ENCODE measurements around the gene TM4SF18.

DNA sequence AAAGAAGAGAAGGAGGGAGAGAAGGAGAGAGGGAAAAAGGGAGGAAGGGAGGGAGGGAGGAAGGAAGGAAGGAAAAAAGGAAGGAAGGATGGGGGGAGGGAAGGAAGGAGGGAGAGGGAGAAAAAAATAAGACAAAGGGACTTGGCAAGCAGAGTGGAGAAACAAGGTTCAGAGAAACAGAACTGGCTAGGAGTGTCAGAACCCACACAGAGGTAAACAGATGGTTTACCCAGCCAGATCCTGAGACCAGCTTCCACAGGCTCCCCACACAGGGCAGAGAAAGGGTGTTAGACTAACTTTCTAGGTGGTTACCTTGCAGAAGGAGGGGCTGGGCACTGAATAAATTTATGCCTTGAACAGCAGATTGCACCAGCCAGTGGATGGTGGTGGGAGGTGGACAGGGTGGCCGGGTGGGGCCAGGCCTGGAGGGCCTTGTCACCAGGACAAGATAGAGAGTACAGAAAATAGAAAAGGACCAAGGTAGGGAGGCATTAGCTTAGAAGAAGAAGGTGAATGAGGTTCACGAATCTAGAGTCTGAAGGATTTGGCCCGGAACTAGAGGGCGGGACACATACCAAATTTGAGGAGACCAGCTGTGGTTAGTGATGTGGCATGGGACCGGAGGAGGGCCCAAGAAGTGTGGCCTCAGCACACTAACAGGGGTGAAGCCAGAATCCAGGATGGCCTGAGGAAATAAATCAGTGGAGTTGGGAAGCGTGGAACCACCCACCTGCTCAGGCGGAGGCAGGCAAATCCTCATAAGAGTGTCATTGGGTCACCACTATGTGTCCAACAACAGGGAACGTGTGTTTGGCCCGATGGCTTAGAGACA lies 45.3 kb upstream of the TM4SF18 start:
- TF ChIP-seq, protein P1, sequence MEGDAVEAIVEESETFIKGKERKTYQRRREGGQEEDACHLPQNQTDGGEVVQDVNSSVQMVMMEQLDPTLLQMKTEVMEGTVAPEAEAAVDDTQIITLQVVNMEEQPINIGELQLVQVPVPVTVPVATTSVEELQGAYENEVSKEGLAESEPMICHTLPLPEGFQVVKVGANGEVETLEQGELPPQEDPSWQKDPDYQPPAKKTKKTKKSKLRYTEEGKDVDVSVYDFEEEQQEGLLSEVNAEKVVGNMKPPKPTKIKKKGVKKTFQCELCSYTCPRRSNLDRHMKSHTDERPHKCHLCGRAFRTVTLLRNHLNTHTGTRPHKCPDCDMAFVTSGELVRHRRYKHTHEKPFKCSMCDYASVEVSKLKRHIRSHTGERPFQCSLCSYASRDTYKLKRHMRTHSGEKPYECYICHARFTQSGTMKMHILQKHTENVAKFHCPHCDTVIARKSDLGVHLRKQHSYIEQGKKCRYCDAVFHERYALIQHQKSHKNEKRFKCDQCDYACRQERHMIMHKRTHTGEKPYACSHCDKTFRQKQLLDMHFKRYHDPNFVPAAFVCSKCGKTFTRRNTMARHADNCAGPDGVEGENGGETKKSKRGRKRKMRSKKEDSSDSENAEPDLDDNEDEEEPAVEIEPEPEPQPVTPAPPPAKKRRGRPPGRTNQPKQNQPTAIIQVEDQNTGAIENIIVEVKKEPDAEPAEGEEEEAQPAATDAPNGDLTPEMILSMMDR (IDR thresholded peaks at IDR 0.05) = no peak
- TF ChIP-seq POLR2A (IDR thresholded peaks at IDR 0.05) = no peak

Data from thyroid gland (tissue), 4 donors.